NCI-H345 treated with DMSO at 0.1 percent for 48 hours (cell line): Measurements from ENCODE around the gene DDN.

ENCODE experiments used
- DNase-seq: peaks from one replicate; lab custom pipeline; 2025; ENCODE audit not compliant: unreplicated experiment; lab: John Stamatoyannopoulos, UW

Gene DDN

DNA sequence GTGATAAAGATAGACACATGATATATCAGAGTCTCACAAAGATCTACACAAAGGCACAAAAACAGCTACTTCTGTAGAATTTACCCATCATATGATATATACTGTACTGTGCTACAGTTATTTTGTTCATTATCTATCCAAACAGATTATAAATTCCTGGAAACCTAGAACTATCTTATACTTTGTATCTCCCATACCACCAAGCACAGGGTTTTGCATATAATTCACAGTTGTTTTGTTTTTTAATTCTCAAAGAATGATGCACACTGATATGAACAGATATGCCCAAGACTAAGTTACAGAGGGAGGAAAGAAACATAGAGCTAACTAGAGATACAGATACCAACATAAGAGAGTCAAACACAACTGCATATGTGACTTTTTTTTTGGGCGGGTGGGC is 16.0 kb upstream of the DDN start:
- DNase-seq: no peak

GRCh38 chr12:49014547-49014946 is 15.4 kb upstream of the DDN start:
- no peak for DNase-seq

DNA sequence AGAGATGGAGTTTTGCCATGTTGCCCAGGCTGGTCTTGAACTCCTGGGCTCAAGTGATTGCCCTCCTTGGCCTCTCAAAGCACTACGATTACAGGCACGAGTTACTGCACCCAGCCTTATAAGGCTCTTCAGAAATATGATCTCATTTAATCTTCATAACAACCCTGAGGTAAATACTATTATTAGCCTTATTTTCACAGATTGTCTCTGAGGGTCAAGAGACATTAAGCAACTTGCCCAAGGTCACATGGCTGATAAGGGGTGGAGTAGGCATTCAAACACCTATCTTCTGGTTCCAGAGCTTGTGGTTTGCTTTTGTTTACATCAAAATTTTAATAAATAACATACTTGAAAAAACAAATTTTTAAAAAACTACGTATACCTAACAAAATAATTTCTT is 14.3 kb upstream of the DDN start:
- no peak for DNase-seq

DNA sequence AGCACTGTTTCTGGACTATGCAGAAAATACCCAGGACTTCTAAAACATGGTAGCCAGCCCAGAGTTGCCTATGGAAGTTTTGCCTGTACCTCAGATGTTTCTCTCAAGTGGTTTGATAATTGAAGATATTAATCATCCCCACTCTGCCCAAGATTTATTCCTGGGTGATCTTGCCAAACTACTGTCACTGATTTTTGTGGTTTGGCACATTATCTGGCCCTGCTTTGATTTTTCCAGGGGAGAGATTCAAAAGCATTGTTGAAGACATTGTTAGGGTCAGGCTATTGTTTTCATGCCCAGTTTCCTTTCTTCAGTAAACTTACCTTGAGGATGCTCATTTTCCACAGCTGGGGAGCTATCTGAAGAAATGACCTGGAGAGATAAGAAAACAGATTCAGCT is 13.6 kb upstream of the DDN start:
- no peak for DNase-seq

GRCh38 chr12:49010092-49010668 is 11.0 kb upstream of the DDN start:
- no peak for DNase-seq

DNA sequence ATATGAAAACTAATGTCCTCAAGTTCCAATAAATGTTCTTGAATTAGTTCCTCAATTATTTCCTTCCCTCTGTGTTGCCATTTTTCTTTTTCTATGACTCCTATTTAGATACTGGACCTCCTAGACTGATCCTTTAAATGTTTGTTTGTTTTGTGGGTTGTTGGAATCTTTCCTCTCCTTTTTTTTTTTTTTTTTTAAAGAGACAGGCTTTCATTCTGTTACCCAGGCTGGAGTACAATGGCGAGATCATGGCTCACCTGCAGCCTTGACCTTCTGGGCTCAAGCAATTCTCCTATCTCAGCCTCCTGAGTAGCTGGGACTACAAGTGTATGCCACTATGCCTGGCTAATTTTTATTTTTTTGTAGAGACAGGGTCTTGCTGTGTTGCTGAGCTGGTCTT is 9.8 kb upstream of the DDN start:
- DNase-seq: no peak

DNA sequence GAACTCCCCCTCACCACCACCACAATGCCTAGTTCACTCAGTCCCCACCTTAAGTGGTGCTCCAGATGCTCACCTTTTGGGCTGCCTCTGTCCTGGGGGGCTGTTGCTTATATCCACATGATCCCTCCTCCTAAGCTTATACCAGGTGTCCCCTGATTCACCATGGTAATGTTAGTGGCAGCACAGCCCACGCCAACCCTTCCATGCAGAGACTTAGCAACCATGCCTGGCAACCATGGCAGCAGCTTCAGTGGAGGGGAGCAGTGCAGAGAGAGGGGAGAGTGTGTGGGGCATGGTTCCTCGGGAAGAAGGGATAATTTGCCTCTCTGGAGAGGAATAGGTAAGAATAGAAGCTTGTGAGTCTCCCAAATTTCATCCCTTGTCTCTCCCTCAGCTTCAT is 1.2 kb upstream of the DDN start:
- DNase-seq: no peak

DNA sequence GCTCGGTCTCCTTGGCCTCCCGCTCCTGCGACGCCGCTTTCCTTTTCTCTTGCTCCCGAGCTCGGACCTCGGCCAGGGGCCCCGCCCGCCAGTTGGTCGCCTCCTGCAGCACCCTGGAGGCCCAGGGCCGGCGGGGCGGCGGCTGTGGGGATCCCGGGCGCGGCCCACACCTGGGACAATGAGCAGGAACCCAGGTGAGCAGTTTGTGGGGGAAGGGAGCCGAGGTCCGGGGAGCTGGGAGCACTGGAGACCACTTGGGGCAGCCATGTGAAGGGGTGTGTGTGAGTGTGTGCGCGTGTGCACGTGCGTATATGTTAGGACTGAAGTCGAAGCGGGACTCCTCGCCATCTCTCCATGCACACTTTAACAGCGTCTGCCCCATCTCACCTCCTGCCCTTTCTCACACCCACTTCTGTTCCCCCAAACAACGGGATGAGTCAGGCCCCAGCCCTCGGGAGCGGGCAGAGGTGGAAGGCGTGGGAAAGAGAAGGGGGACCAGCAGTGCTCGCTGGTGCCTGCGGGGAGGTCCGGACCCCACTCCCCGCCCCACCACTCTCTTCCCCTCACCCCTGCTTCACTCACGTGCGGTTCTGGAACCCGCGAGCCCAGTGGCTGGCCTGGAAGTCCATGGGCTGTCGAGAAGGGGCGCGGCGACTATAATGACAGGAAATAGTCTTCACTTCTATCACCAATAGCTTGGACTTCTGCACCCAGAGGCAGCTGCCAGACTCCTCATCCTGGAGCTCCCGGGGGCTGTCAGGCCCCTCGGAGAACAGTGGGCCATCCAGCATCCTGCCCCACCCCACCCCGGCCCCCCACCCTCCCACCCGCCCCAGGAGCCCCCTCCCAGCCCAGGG is 450 bp downstream of the DDN start:
- no peak for DNase-seq

DNA sequence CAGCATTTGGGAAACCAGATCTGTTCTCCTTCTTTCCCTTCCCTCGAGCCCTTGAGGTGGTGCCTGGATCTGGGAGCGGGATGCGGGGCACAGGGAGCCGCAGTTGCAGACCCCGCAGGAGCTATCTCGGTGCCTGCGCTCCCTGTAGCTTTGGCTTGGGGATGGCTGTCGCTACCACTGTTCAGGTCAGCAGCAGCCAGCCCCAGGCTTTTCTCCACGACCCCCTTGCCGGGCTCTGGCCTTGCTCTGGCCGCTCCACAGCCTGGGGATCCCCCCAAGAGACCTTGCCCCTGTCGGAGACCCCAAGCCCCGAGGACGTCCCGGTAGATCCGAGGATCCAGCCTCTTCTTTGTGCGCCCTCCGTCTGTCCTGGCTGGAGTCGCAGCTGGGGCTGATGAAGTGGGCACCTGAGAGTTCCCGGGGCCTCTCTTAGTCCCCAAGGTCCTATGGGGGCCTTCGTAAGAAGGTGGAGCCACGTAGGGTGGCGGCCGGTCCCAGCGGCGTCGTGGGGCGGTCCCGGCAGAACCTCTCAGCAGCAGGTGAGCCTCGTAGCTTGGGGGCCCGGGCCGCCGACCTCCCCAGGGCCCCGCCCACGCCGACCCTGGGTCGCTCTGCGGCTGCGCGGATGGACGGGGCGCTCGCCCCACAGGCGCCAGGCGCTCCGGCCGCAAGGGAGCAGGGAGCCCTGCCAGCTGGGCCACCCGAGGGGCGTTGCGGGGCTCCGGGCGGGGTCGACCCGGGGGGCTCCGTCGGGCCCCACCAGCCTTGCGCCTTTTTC is 1.3 kb downstream of the DDN start:
- DNase-seq: no peak

DNA sequence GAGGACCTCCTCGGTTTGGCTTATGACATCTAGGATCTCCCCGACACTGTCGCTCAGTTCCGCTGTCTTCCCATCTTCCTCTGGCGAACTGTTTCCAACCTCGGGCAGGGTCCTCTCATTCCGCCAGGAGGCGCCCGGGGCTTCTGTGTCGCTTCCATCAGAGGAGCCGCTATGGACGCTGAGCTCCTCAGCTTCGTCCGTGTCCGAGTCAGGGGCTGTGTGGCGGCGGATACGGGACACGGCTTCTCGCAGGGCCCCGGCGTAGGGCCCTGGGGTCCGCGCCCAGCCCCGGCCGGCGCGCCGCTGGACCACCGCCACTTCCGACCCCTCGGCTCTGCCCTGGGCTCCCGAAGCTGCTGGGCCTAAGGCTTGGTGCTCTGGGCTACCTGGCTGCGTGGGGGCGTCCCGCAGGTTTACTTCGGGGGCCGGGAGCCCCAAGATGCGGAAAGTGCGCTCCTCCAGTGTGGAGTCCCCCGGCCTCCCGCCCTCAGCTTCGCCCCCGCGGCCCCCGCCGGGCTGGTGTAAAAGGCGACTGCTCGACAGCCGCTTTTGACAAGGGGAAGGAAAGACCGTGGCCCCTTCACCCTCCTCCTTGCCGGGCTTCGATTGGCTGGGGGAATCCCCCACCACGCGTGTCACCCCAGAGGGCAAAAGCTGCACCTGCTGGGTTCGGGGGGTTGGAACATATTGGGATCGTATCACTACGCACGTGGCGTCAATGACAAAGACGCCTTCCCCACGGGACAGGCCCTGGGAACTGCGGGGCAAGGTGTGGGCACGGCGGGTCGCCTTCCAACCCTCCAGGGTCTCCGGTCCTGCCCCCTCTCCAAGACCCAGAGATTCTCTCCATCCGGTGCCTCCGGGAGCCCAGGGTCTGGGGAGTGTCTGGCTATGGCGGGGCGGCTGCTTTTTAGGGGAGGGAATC is 2.1 kb downstream of the DDN start:
- DNase-seq: no peak

DNA sequence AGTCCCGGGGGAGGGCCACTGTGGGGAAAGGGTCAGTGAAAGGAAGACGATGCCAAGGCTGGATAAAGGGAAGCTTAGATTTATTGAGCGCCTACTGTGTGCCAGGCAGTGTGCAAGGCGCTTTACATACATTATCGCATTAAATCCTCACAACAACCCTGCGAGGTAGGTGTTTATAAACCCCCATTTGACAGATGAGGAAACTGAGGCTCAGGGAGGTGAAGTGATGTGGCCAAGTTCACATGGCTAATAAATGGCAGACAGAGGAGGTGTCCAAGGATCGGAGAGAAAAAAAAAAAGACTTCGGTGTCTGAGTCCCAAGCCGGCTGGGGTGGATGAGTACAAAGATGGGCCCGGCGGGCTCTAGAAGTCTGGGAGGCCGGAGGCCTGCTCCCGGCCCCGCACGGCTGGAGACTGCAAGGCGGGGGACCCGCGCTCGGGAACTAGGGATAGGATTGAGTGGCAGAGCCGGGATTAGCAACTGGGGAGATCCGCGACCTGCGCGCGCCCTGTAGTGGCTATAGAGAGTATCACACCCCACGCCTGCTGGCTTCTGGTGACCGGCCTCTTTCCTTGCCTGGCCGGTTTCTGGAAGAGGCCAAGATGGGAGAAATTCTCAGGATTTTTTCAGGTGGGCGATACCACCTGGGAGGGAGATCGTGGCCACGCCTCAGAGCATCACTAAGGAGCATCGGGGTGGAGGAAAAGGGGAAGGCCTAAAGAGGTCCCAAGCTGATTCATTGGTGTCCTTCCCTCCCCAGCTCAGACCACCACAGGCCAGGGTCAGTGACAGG is 3.9 kb downstream of the DDN start:
- no peak for DNase-seq

- no peak for DNase-seq
Observed at GRCh38 chr12:48994224-48995085, 4.7 kb downstream of the DDN start.

- no peak for DNase-seq
Observed at GRCh38 chr12:48993787-48994186, 5.4 kb downstream of the DDN start.

- DNase-seq: no peak
Observed at GRCh38 chr12:48991247-48992050, 7.7 kb downstream of the DDN start.

DNA sequence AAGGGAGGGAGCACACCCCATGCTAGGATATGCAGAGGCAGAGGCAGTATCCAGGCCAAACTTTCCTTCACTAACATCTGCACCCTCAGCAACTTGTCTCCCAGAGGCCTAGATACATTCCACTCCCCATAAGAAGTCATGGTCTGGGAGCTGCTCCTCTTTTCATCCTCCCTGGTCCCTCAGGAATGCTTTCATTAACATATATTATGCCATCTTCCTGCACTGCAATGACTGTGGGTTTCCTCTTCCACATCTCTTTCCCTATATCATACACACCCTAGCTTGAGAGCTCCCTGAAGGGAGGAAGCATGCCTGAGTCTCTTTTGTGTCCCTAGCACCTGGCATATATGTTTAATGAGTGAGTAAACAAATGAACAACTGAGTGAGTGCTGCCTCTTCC is 8.6 kb downstream of the DDN start:
- no peak for DNase-seq

GRCh38 chr12:48988030-48988649 is 11.0 kb downstream of the DDN start:
- no peak for DNase-seq

GRCh38 chr12:48986720-48987291 is 12.4 kb downstream of the DDN start:
- no peak for DNase-seq

DNA sequence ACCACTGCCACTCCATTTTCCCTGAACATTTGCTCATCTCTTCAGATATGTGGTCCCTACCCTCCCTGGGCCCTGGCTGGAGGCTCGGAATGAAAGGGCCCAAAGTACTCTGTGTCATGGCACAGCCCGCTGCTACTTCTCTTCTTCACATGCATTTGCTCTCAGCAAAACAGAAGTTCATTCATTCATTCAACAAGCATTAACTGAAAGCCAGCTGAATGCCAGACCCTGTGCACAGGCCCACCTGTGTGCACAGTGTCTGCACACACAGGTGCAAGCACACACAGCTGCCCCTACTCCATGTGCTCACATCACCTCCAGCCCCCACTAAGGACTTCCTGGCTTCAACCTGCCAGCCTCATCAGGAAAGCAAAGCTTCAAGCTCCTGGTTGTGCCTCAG is 13.3 kb downstream of the DDN start:
- no peak for DNase-seq
